Type B pancreatic cell (in vitro differentiated cells): Measurements from ENCODE around the gene NMT2. TPM values are rescaled to one million over a fixed set of nuclear protein-coding genes. Genes with fewer than 3 reads are reported as not detected.
A peak's percentile ranks its signal among the peaks of the same experiment; 100 is the strongest.

Experiments
- DNase-seq: peaks from one replicate; pipeline ENCODE4 v3.0.0; 2021; ENCODE audit warnings: mixed read lengths; ENCODE audit not compliant: unreplicated experiment; ENCODE audit errors: extremely low spot score
- H3K27ac Mint-ChIP-seq: 2 replicates; pipeline ENCODE4 v1.8.0; 2021; ENCODE audit warnings: mild to moderate bottlenecking, mixed read lengths
- H3K27me3 Mint-ChIP-seq: 2 replicates; pipeline ENCODE4 v1.8.0; 2021; ENCODE audit warnings: mixed read lengths
- H3K36me3 Mint-ChIP-seq: 2 replicates; pipeline ENCODE4 v1.8.0; 2021; ENCODE audit warnings: mixed read lengths
- H3K4me1 Mint-ChIP-seq: one replicate; pipeline ENCODE4 v1.8.0; 2021; ENCODE audit warnings: mixed read lengths; ENCODE audit not compliant: unreplicated experiment
- H3K4me3 Mint-ChIP-seq: 2 replicates; pipeline ENCODE4 v1.8.0; 2021; ENCODE audit warnings: mild to moderate bottlenecking, mixed read lengths
- H3K9me3 Mint-ChIP-seq: 2 replicates; pipeline ENCODE4 v1.8.0; 2021; ENCODE audit warnings: mixed read lengths
- total RNA-seq: library from RNA; stranded (reverse); gene quantifications from 2 replicates; pipeline ENCODE4 v1.2.1, GENCODE V29; 2021; ENCODE audit warnings: low replicate concordance
- TF ChIP-seq, protein P1 (sequence below): fragments of 200-600 bp; sonication (generic); conservative IDR thresholded peaks from 2 replicates; pipeline ENCODE4 v1.5.0; 2021; ENCODE audit warnings: antibody characterized with exemption, mild to moderate bottlenecking

The NMT2 gene
- total RNA-seq, 1 donor from 2014 or later, result 23.1 TPM

DNA sequence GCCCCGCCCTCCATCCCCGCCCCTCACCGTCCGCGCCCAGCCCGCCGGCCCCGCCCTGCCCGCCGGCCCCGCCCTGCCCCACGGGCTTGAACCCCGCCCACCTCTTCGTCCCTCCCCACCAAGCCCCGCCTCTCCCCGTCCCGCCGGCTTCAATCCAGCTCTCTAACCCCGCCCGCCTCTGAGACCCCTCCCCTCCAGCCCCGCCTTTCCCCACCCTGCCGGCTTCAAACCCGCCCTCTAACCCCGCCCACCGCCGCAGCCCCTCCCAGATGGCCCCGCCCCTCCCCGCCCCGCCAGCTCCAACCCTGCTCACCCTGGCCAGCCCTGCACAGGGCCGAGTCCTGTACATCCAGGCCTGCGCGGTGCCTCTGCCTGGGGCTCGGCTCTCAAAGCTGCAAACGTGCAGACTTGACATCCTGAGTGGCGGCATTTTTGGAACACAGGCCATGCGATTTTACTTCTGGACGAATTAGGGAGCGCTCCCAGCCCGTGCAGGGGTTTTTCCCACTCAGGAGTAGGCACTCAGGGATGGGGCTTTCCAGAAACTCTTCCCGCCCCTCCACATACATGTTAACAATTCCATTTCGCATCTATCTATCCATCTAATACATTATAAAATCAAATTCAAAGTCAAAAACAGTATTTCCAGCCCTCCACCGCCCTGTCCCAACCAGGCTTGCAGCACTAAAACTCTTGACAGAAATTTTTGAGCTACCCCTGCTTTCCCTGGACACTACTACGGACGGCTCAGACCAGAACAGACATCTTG lies 477 bp upstream of the NMT2 start:
- peak; percentile 97 for DNase-seq
- TF ChIP-seq, protein P1, sequence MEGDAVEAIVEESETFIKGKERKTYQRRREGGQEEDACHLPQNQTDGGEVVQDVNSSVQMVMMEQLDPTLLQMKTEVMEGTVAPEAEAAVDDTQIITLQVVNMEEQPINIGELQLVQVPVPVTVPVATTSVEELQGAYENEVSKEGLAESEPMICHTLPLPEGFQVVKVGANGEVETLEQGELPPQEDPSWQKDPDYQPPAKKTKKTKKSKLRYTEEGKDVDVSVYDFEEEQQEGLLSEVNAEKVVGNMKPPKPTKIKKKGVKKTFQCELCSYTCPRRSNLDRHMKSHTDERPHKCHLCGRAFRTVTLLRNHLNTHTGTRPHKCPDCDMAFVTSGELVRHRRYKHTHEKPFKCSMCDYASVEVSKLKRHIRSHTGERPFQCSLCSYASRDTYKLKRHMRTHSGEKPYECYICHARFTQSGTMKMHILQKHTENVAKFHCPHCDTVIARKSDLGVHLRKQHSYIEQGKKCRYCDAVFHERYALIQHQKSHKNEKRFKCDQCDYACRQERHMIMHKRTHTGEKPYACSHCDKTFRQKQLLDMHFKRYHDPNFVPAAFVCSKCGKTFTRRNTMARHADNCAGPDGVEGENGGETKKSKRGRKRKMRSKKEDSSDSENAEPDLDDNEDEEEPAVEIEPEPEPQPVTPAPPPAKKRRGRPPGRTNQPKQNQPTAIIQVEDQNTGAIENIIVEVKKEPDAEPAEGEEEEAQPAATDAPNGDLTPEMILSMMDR, result no peak
- Mint-ChIP-seq H3K36me3 (no peaks in the 10 kb centered on the region), H3K27ac (peak overlapping the region; percentile 87), H3K4me1 (peaks cover 35% of the 10 kb centered on the region), H3K9me3 (no peaks in the 10 kb centered on the region), H3K27me3 (no peaks in the 10 kb centered on the region), H3K4me3 (peak overlapping the region; percentile 37)

DNA sequence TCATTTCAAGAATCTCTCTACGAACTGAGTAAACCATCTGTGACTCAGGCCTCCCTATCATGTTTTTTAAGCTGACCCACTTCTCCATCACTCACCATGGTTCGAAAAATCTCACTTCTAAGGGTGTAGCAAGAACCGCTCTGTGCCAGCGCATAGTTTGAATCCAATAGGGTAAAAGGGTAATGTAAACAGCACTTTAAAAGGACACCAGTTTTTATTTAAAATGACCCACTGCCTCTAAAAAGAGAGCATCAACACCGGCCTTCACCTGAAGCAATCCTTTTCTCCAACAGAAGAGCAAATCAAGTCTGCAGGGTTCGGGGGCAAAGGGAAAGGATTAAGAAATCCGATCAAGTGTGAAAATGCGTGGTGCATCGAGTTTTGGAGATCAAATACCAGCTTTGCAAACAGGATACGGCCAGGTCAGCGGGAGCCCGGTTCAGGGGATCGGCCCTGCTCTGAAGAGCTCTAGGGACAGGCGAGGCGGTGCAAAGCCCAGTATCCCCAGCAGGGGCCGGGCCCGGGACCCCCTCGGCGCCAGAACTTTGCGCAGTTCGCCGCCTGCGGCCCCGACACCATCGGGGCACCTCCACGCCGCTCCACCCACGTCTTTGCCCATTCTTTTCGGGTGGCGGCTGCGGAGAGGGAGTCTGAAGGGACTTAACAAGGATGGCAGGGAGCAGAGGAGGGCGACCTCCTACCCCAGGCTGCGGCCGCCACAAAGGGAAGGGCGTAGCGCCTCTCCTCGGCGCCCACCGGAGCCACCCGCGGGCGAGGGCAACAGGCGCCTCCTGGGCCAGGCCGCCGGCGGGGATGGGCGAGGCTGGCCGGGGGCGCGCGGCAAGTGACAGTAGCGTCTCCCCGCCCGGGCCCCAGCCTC lies 842 bp downstream of the NMT2 start:
- H3K27ac Mint-ChIP-seq, result peak overlapping the region; percentile 82
- H3K9me3 Mint-ChIP-seq, result no peaks in the 10 kb centered on the region
- peak overlapping the region; percentile 97 for H3K4me3 Mint-ChIP-seq
- no peaks in the 10 kb centered on the region for H3K27me3 Mint-ChIP-seq
- no peaks in the 10 kb centered on the region for H3K36me3 Mint-ChIP-seq
- TF ChIP-seq, protein P1, result peak; percentile 77
- DNase-seq, result peak; percentile 80
- peaks cover 35% of the 10 kb centered on the region for H3K4me1 Mint-ChIP-seq

DNA sequence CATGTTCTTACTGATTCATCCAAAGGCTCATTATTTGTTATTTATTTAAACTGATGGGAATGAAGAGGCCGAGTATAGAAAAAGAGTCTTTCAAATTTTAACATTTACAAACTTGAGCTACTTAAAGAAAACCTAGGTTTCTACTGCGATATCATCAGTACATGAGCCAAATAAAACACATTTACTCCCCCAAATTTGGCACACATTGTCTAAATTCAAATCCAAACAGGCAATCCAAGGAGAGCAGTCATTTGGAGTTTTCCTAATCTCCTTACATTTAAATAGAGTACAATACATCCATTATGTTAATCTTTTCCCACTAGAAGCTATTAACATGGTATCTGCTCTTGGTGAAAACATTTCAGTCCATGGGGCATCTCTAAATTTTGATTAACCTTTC lies 2.2 kb downstream of the NMT2 start:
- H3K9me3 Mint-ChIP-seq, result no peaks in the 10 kb centered on the region
- TF ChIP-seq, protein P1, result no peak
- peak overlapping the region; percentile 97 for H3K4me3 Mint-ChIP-seq
- H3K36me3 Mint-ChIP-seq, result no peaks in the 10 kb centered on the region
- no peak for DNase-seq
- H3K27me3 Mint-ChIP-seq, result no peaks in the 10 kb centered on the region
- no peak overlapping the region for H3K27ac Mint-ChIP-seq
- peaks cover 35% of the 10 kb centered on the region for H3K4me1 Mint-ChIP-seq

DNA sequence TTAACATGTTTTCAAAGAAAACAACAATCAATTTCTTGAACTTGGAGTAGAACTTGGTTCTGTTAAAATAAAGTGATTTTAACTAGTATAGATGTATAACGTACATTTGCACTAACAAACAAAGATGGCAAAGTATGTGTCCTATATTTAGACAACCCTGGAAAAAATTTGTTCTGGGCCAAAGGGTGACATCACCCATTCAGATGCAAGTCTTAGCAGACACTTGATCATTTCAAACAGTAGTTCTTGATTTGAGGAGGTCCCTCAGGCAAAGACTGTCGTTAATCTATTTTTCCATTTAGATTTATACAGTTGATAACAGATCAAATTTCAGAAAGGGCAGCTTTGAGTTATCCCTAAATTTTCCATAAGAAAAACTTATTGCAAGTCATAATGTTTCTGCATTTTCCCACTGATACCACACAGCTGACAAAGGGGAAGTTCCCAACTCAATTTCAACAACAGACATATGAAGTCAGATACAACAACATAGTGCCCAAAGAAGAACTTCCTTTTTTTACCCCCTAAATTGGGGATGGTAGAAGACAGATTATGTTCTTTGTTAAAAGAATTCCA lies 5.2 kb downstream of the NMT2 start:
- H3K27ac Mint-ChIP-seq, result no peak overlapping the region
- H3K4me3 Mint-ChIP-seq, result no peak overlapping the region
- TF ChIP-seq, protein P1, result no peak
- no peaks in the 10 kb centered on the region for H3K27me3 Mint-ChIP-seq
- H3K9me3 Mint-ChIP-seq, result no peaks in the 10 kb centered on the region
- H3K4me1 Mint-ChIP-seq, result peaks cover 22% of the 10 kb centered on the region
- DNase-seq, result no peak
- no peaks in the 10 kb centered on the region for H3K36me3 Mint-ChIP-seq

DNA sequence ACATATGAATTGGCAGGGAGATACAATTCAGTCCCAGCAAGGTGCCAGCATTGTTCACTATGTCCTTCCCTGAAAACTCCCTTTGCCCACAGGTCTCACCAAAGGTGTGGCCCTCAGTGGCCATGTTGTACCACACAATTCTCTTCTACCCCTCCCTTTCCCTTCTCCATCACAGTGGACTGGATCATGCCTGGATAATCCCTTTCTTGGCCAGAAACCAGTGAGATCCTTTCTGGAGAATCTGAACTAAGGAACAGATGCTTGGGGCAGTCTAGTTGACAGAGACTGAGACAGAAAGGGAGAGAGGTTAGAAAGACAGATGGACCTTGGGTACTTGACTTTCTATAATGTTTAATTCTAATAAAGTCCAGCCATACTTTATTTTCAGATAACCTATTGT lies 9.5 kb downstream of the NMT2 start:
- DNase-seq, result no peak
- H3K36me3 Mint-ChIP-seq, result no peaks in the 10 kb centered on the region
- H3K4me1 Mint-ChIP-seq, result peaks cover 6% of the 10 kb centered on the region
- H3K4me3 Mint-ChIP-seq, result no peak overlapping the region
- no peak overlapping the region for H3K27ac Mint-ChIP-seq
- H3K27me3 Mint-ChIP-seq, result no peaks in the 10 kb centered on the region
- TF ChIP-seq, protein P1, result no peak
- H3K9me3 Mint-ChIP-seq, result no peaks in the 10 kb centered on the region
